ENCODE data around the gene CCNG2. TPM values are rescaled to one million over a fixed set of nuclear protein-coding genes. Genes with fewer than 3 reads are reported as not detected.
A peak's percentile ranks its signal among the peaks of the same experiment; 100 is the strongest.

CCNG2 gene
- total RNA-seq, 1 donor from 2014 or later, result 153 TPM

DNA sequence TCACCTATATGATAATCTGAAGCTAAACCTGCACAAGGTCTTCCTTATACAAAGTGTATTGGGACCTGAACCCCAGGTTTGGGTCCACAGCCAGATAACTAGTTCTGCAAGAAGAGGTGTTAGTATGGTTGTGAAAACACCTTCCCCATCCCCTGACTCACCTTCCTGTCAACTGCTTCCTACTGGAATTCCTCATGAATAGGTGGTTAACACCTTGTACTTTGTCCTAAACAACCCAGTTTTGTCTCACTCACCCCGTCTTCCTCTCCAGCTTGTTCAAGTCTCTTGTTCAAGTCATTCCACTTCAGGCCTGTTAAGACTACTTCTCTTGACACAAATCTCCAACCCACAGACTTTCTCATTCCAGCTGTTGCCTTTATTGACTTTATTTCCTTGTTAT is 45.5 kb downstream of the CCNG2 start:
- peak; percentile 57 for DNase-seq (ENCODE audit: low read depth)

GRCh38 chr4:77203380-77204197 is 46.6 kb downstream of the CCNG2 start:
- DNase-seq (ENCODE audit: low read depth), result peak; percentile 78

DNA sequence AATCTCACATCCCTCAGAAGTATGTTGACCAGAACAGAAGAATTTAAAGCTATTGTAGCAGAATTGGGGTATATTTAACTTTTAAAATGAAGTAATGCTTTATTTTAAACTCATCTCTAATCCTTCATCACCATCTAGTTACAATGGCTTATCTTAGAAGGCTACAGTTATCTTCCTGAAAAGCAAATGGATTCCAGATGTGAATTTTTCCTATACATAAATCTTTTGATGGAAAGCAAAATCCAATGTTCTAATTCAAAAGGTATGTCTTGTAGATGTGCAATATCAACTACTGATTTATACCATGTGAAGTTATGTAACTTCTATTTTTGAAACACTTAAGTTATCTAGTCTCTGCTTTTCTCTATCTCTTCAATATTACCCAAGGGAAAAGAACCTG is 47.6 kb downstream of the CCNG2 start:
- no peak for DNase-seq (ENCODE audit: low read depth)

DNA sequence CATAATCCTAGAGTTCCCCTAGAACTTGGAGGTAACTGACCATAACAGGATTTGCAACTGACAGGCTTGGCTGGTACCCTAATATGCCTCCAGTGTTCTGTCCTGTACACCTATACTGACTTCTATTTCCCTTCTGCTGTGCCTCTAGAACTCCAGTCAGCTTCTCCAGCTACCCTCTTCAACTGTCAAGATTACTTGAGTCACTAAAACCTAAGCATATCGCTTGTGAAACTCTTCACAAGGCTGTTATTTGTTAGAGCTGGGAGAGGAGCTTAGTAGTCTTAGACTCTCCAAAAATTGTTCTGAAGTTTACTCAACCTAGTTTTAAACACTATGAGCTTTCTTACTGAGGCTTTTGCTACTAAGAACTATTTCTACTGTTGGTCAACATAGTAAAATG is 52.0 kb downstream of the CCNG2 start:
- no peak for DNase-seq (ENCODE audit: low read depth)

GRCh38 chr4:77209936-77210335 is 52.9 kb downstream of the CCNG2 start:
- peak; percentile 8 for DNase-seq (ENCODE audit: low read depth)

GRCh38 chr4:77215107-77215506 is 58.1 kb downstream of the CCNG2 start:
- no peak for DNase-seq (ENCODE audit: low read depth)

GRCh38 chr4:77217526-77217925 is 60.5 kb downstream of the CCNG2 start:
- no peak for DNase-seq (ENCODE audit: low read depth)

DNA sequence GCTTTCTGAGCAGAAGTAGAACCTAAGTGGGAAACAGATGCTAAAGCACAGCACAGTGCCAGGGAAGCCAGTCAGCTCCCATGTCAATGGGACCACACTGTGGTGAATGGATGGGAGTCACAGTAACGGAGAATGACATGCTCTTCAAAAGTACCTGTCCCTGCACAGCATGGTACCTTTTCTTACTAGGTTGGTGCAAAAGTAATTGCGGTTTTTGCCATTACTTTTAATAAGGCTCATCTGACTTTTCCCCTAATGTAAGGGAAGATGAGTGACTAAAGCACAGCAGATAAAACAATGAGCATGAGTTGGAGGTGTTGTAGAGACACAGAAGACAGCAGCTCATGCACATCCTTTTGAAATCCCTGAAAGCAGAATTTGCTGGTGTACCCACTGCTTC is 62.3 kb downstream of the CCNG2 start:
- DNase-seq (ENCODE audit: low read depth), result no peak

Other genes starting within 250 kb of the CCNG2 start
- gene SEPTIN11, start 207.5 kb upstream of the CCNG2 start, total RNA-seq, result 147 and 232 TPM in 2 replicates
- gene CCNI, start 81.2 kb upstream of the CCNG2 start, total RNA-seq, result 122 and 354 TPM in 2 replicates